ENCODE measurements around the gene ZMAT5.

ZMAT5 gene, protein sequence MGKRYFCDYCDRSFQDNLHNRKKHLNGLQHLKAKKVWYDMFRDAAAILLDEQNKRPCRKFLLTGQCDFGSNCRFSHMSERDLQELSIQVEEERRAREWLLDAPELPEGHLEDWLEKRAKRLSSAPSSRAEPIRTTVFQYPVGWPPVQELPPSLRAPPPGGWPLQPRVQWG

DNA sequence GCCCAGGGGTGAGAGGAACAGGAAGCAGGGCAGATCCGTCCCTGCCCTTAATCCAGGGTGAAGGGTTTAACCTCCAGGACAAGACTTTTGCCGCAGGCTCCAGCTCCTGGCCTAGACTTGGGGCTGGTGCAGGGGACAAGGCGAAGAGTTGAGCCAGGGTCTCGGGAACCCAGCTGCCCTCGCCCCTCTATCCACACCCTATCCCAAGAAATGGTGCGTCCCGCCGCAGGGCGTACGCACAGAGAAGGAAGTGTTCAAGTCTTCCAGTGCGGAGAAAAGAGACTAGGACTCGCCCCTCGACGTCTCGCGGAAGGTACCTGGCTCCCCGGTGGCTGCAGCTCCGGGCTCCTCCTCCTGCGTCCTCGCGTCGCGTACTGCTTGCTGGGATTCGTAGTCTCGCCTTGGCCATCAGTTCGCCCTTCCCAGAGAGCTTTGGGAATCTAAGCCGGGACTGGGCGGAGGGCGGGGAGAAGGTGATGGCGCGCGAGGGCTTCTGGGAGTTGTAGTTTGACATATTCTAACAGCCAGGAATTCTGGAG lies at the start of gene ZMAT5:
Gene ZMAT5, minus strand, starts transcription at position 376 of the 539 bp plus-strand sequence. CDS start 18,463 bp downstream, outside the sequence.
- peak; percentile 83 to 89 for DNase-seq (ENCODE audit: low read depth in 2 of 2)

DNA sequence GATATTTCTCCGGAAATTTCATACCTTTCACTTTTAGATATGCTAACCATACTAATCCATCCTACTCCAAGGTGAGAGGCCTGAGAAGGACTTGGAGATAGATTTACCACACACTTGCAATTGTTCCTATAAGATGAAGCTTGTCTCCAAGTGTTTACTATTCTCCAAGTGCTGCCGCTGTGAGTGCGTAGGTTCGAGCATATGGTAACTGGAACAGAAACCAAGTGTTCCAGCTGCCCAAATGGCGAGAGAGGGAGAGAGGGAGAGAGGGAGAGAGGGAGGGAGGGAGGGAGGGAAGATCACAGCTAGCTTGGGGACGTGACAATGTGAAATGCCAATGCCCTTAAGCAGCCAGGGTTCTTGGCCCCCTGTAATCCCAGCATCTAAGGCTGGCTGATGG lies 49.7 kb upstream of the ZMAT5 start:
- DNase-seq (ENCODE audit: low read depth in 2 of 2) = no peak

DNA sequence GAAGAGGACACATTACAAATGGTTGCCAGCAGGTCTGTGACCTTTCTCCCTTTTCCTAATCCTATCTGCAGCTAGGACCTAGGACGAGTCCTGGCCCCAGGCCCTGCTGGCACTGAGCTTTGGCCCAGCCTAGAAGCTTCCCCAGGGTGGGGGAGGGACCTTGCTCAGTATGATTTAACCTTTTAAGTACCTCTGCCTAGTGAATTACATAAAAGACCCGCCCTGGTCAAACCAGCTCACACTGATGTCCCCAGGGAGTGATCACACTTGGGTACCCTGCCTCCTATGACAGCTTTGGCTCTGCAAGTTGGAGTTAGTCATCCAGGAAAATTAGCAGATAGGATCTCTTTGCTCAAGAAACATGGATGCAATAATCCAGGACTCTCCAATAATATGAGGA lies 49.3 kb upstream of the ZMAT5 start:
- DNase-seq (ENCODE audit: low read depth in 2 of 2) = no peak

DNA sequence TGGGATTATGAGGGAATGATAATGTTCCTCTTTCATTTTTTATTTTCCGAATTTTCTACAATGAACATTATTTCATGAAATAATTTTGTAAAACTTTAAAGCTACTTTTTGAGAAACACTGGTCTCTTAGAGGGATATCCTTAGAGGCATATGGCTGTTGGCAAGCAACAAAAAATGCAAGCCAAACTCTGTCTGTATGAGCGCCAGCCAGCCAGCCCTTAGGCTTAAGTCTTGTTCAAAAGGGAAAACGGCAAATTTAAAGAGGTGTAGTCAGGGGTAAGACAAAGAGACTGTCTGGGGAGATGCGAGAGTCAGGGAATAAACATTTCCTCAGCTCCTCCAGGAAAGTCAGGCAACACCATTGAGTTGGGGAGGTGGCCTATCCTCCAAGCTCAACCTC lies 48.8 kb upstream of the ZMAT5 start:
- no peak for DNase-seq (ENCODE audit: low read depth in 2 of 2)

DNA sequence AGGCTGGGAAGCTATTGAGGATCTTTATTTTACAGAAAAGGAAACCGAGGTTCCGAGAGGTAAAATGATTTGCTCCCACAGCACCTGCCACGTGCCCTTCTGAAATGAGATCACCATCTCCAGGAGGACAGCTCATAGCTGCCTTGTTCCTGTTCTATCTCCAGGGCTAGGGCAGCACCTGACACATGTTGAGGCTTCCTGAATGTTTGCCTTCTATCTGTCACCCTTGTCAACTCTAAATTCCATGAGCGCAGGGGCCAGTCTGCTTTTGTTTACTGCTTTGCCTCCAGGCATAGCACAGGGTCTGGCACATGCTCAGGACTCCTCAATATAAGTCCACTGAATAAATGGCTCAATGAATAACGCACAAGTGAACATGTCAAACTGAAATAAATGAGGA lies 47.2 kb upstream of the ZMAT5 start:
- DNase-seq (ENCODE audit: low read depth in 2 of 2) = no peak

DNA sequence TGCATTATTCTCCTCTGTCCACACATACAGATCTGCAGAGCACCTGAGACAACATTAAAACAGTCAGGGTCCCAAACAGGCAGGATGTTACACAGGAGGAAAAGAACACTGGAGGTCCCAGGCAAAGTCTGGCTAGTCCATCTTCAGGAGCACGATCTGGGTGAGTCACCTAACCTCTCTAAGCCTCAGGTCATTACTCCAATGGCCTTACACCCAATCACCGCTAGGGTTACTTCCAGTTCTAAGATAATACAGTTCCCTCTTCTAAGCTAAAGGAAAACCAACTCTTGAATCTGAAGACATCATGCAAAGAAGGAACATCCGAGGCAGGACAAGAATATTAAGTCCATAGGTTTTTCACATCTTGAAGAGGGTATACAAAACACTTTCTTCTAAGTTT lies 46.8 kb upstream of the ZMAT5 start:
- DNase-seq (ENCODE audit: low read depth in 2 of 2) = no peak

DNA sequence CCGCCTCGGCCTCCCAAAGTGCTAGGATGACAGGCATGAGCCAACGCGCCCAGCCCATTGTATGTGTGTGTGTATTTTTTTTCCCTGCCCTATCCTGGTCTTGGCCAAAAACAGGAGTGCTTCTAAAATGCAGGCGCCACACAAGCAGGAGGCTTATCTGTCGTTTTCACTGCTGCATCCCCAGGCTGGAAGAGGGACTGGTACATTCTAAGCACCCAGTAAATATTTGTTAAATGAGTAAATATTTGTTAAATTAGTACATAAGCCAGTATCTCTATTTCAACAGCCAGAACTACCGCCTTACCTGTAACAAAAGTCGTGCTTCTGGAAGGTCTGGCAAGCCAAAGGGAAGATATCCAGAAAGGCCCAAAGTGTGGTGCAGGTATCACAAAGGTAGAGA lies 46.3 kb upstream of the ZMAT5 start:
- no peak for DNase-seq (ENCODE audit: low read depth in 2 of 2)

DNA sequence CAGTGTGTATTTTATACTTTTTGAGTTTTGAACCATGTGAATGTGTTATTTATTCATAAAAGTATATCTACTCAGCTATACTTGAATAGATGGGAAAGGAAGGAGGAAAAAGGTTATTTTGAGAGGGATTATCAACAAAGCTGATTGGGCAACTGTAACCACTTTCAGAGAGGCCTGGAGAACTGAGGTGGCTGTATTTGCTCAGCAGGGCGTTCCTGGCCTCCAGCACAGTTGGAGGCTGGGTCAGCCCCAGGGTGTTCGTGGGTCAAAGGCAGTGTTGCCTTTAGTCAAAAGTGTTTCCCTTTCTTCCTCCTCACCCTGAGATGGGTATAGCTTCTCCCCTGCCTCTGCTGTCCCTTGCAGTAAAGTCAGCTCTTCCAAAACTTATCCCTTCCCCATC lies 44.6 kb upstream of the ZMAT5 start:
- no peak for DNase-seq (ENCODE audit: low read depth in 2 of 2)

DNA sequence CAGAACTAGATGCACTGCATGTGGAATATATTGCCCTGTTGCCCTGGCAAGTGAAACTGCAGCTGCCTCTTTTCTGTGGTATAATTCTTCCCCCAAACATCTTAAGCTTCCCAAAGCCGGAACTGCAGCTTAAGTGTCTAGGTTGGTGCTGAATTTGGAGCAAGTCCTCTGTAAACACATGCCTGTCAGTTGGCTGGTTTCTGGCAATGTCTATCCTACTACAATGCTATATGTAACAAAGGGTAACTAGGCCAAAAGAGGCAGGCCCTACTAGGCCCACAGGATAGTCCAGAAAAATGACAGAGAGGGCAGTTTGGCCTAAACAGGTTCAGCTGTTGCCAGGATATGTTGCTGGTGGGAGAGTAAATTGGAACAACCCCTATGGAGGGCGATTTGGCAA lies 43.4 kb upstream of the ZMAT5 start:
- no peak for DNase-seq (ENCODE audit: low read depth in 2 of 2)

DNA sequence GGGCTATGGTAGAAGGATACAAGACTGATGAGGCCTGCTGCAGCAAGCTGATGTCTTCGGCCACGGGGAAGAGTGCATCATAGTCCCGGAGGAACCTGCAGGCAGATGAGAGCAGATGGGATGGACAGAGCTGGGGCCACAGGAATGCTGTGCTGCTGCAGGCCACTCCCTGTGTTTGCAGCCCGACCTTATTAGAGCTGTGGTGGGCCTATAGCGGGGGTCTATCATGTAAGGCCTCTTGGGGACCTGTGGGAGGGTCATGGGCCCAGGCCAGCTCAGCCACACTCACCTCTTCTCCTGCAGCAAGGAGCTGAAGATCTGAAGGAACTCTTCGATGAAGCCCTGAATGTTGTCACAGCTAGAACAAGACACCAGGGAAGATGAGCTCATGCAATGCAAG lies 39.4 kb upstream of the ZMAT5 start:
- DNase-seq (ENCODE audit: low read depth in 2 of 2) = no peak

DNA sequence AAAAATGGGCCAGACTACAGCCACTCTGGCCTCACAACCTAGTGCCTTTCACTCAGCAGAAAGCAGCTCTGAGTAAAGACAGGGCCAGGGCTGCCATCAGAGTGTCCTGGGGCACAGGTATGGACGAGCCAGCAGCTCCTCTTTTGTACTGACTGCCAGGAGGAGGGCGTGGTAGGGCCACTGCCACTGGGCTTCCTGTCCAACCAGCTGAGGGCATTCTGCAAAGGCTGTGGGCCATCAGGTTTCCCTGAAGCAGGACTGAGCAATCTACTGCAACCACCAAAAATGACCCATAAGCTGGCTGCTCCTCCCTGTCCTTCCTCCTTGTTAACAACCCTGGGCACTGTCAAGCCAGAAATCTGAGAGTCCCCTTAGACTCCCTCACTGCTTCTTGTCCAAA lies 38.2 kb upstream of the ZMAT5 start:
- DNase-seq (ENCODE audit: low read depth in 2 of 2) = no peak

DNA sequence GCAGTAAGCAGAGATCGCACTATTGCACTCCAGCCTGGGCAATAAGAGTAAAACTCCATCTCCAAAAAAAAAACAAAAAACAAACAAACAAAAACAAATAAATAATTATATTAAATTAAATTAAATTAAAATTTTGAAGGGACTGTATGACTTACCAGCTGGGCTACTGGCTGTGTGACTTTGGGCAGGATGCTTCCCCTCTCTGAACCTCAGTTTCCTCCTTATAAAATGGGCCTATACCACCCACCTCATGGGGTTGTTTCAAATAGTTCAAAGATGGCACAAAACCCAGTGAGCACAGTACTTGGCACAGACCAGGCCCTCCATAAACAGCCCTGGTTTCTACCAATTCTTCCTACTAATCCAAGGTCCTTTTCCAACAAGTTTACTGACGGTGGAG lies 36.4 kb upstream of the ZMAT5 start:
- no peak for DNase-seq (ENCODE audit: low read depth in 2 of 2)

DNA sequence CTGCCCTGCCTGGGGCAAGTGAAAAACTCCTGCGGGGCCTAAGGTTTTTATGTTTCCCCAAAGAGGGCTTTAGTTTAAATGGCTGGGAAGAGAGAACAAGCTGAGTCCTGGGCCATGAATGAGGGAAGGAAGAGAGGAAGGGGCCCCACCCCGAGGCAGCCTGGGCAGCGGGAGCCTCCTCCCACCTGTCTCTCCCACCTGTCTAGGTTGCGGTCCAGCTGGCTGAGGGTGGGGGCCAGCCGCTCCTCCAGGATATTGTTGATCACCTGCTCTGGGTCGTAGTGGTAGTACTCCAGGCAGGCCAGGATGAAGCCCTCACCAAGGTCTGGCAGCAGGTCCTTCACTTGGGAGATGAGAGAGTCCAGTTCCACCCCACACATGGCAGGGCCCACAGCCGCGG lies 35.0 kb upstream of the ZMAT5 start:
- DNase-seq (ENCODE audit: low read depth in 2 of 2) = no peak

DNA sequence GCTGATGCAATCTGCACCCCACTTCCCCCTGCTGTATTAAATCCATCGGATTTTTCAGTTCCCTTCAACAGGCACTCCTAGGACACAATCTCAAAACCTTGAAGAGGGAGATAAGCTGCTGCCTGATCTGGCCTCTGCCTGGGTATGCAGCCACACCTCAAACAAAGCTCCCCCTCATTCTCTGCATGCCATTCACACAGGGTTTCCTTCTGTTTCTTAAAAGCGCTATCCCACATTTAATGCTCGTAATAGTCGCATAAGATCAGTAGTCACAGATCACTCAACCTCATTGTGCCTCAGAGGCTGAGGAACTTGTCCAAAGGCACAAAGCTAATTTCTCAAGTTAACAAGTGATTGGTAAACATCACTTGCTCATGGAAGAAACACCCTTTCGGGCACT lies 34.3 kb upstream of the ZMAT5 start:
- no peak for DNase-seq (ENCODE audit: low read depth in 2 of 2)

DNA sequence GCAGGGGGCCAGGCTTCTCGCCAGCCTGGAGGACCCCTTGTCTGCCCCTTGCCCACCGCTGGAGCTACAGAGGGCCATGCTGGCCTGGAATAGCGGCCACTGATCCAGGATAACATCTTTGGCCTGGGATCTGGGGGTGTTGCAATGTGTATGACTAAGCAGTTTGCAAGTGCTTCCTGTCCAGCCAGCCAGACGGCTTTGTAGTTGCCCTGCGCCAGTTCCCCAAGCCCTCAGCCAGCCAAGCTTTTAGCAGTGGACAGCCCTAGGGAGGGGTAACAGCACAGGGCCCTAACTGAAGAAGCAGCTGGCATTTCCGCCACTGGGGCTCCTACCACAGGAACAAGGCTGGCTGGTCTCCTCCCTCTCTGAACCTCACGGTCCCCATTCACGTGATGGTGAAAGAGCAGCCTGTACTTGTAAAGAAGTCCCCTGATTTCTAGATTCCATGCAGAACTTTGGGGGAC lies 32.4 kb upstream of the ZMAT5 start:
- DNase-seq (ENCODE audit: low read depth in 2 of 2) = no peak

DNA sequence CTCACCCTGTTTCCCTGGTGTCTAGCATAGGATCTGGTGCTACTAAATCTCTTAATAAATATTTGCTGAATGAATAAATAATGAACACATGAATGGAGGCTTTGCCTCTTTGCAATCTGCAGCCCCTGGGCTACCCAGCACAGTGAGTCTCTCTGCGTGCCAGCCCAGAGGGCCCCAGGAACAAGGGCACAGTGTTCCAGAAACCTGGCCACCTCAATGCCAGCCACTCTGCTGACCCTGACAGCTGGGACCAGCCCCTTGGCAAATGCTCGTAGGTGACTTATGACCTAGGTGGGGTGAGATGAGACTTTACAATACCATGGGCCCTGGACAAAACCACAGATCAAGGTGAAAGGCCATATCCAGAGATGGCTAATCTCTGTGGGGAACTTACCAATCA lies 32.0 kb upstream of the ZMAT5 start:
- no peak for DNase-seq (ENCODE audit: low read depth in 2 of 2)

DNA sequence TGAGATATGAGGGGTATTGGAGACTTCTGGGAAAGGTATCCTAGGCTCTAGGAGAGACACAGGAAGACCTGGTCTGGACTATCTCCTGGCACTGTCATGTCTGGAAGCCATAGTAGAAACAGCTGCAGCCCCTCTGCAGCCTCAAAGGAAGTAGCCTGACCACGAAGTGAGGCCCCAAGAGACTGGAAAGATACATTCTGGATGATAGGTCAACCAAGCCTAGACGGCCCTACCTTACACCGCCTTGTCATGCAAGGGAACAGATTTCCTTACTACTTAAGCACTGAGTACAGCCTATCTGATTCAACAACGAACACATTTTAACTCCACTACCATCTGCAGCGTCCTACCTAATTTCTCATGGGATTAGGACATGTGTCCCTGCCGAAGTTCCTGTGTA lies 31.5 kb upstream of the ZMAT5 start:
- DNase-seq (ENCODE audit: low read depth in 2 of 2) = no peak

DNA sequence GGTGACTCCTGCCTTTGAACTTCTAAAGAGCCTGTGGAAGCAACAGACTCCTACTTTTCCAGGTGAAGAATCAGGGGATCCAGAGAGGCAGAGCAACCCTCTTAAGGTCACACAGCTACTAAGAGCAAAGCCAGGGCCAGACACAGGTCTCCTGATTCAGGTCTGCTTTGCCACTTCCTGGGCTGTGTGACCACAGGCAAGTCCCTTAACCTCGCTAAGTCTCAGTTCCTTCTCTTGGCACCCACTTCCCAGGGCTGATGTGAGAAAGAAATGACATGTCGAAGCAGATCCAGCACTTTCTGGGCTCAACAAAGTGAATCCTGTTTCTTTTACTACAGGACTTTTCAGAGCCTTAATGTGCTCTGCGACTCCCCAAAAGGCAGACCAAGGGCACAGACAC lies 30.5 kb upstream of the ZMAT5 start:
- DNase-seq (ENCODE audit: low read depth in 2 of 2) = no peak

DNA sequence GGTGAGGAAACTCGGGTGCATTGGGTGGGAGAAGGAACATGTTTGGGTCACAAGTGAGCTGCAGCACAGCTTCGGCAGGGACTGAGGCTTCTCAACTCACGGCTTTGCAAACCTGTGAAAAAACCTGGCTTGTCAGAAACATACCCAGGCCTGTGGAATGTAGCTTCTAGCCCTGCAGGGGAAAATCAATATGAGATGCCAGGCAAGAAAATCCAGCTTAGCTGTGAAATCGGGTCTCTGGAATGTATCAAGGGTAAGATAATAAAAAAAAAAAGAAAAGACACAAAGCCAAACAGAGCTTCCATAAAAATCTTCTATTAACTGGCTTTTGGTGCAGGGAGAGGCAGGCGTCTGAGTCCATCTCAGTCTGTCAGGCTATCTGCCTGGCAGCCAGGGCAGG lies 28.9 kb upstream of the ZMAT5 start:
- DNase-seq (ENCODE audit: low read depth in 2 of 2) = no peak

DNA sequence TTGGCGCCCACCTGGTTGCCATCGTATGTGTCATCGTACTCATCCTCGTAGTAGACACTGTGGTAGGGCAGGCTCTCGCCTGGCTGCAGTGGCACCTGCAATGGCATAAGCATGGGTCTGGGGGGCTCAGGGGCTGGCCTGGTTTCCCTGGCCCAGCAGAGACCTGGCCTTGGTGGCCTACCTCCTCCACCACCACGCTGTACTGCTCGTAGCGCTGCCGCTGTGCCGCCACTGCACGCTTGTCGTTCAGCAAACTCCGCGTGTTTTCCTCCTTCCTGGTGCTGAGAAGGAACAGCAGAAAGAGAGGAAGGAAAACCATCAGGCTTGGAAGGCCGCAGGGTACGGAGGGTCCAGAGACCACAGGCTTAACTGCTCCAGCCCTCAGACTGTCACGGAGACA lies 26.6 kb upstream of the ZMAT5 start:
- DNase-seq (ENCODE audit: low read depth in 2 of 2) = no peak

DNA sequence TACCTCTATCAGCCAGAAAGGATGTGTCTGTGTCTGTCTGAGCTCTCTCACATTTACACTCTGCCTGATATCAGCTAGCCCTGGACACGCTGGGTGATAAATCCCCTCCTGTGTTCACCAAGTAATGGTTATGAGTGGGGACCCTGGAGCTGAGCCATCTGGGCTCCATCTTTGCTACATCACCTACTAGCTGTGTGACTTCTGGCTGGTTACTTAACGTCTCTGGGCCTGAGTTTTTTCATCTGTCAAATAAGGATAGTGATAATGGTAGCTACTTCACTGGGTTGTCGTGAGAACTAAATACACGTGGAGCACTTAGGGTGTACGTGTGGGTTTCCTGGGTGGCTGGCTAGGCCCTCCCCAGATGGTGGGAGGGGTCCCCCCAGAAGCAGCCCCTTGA lies 23.3 kb upstream of the ZMAT5 start:
- no peak for DNase-seq (ENCODE audit: low read depth in 2 of 2)

DNA sequence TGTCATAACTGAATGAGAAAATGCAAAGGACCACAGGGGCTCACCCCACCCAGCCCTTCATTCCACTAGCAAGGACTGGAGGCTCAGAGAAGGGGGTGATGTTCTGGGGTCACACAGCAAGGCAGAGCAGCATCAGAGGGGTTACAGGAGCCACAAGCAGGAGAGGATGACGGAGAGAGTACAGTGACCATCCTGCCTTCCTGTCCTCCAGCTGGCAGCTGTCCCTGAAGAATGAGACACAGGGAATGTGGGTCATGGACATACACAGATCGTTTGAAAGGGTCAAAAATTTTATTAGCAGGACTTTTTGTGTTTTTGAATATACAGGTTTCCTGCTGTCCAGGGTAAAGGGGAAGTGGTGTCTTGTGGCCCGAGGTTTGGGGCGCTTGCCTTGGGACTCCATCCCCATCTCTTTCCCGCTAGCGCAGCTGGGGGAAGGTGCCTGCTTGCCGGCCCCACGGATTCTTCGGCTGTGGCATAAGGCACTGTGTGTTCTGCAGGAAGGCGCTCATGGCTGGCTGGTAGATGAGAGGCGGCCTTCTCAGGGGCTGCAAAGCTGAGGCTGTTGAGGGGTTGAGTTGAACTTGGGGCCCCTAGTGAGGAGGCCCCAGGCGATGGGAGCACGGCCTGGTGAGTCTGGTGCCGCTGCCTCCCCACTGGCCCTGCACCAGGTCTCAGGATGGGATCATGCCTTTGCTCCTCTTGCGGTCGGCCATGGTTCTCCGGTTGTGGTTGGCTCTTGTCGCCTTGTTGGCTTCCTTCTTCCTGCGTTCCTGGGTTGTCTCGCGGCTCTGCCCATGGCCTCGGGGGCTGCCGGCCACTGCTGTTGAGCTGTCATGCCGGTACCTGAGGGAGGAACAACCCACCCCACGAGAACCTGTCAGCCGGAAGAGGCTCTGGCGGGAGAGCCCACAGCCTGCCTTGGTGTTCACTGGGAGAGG lies 21.8 kb upstream of the ZMAT5 start:
- no peak for DNase-seq (ENCODE audit: low read depth in 2 of 2)

DNA sequence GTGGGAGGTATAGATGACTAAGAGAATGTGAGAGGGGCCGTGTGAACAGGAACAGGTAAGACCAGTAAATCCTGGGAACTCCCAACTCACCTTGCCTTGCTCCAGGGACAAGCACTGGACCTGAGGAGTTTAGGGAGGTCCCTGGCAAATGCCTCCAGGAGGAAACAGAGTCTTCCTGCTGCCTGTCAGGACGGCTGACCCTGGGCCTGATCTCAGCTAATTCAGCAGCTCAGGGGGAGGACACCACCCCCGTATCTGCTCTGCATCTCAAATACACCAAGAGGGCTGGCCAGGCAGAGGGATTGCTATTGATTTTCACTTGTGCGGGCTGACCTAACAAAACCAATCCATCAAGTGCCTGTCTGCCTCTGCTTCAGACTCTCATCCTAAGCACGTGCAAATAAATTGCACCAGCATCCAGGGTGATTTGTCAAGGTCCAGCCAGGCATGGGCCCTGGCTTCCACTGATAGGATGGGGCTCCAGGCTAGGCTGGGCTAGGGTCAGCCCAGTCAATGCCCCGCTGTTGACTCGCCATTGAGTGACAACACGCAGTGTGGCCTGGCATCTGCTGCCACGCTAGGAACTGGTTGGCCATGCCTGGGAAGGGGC lies 20.7 kb upstream of the ZMAT5 start:
- DNase-seq (ENCODE audit: low read depth in 2 of 2) = no peak

All from stimulated activated CD4-positive, alpha-beta T cell treated with anti-CD3 and anti-CD28 coated beads, Interleukin-12 subunit alpha, Interleukin-12 subunit beta, amount 100 ng/mL, for 24 hours (primary cell).